ENCODE measurements around the gene SNX20. TPM values are rescaled to one million over a fixed set of nuclear protein-coding genes. Genes with fewer than 3 reads are reported as not detected.

Gene SNX20
- total RNA-seq, 1 donor from 2014 or later = 0.69 TPM

- DNase-seq = no peak
- H3K4me1 ChIP-seq = peaks cover 11% of the 10 kb centered on the region
- no peak for TF ChIP-seq CTCF (IDR thresholded peaks at IDR 0.05; ENCODE audit: borderline replicate concordance)
- no peak overlapping the region for H3K27ac ChIP-seq (replicated peaks)
- no peak overlapping the region for H3K4me3 ChIP-seq
- no peaks in the 10 kb centered on the region for H3K36me3 ChIP-seq
- intact Hi-C loops (cut with micrococcal nuclease) = no loop called here
- peaks cover 10% of the 10 kb centered on the region for H3K27me3 ChIP-seq (ENCODE audit: low read depth)
- no peaks in the 10 kb centered on the region for H3K9me3 ChIP-seq (replicated peaks)
Observed at GRCh38 chr16:50628156-50628802, 52.8 kb downstream of the SNX20 start.

GRCh38 chr16:50627419-50627818 is 53.7 kb downstream of the SNX20 start:
- H3K27ac ChIP-seq (replicated peaks) = no peak overlapping the region
- H3K4me1 ChIP-seq = peaks cover 11% of the 10 kb centered on the region
- no peaks in the 10 kb centered on the region for H3K36me3 ChIP-seq
- peak; percentile 50 for DNase-seq
- no peak overlapping the region for H3K4me3 ChIP-seq
- peak; percentile 61 for TF ChIP-seq CTCF (IDR thresholded peaks at IDR 0.05; ENCODE audit: borderline replicate concordance)
- intact Hi-C loops (cut with micrococcal nuclease) = no loop called here
- H3K9me3 ChIP-seq (replicated peaks) = no peaks in the 10 kb centered on the region
- H3K27me3 ChIP-seq (ENCODE audit: low read depth) = peaks cover 5% of the 10 kb centered on the region

DNA sequence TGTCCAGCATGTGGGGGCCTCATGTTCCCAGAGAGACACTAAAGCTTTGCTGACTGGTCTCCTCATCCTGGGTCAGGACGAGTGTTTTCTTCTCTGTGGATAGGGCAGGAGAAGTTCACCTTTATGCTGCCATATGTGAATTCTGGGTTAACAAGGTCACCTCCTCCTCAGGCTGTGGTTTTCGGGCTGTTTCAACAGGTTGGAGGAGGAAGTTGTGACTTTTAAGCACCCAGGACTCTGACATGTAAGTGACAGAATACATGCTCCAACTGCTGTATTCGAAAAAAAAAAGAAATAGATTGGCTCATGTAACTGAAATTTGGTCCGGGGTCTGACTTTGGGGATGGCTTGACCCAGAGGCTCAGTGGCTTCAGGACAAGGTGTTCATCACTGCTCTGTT is 54.2 kb downstream of the SNX20 start:
- Histone ChIP-seq H3K36me3 (no peaks in the 10 kb centered on the region), H3K27ac (replicated peaks) (no peak overlapping the region)
- no peak for DNase-seq

GRCh38 chr16:50625374-50625773 is 55.7 kb downstream of the SNX20 start:
- no peak for TF ChIP-seq CTCF (IDR thresholded peaks at IDR 0.05; ENCODE audit: borderline replicate concordance)
- Histone ChIP-seq H3K27ac (replicated peaks) (no peak overlapping the region), H3K4me3 (no peak overlapping the region), H3K36me3 (no peaks in the 10 kb centered on the region), H3K27me3 (ENCODE audit: low read depth) (peaks cover 5% of the 10 kb centered on the region), H3K4me1 (peaks cover 11% of the 10 kb centered on the region), H3K9me3 (replicated peaks) (no peaks in the 10 kb centered on the region)
- intact Hi-C loops (cut with micrococcal nuclease) = no loop called here
- DNase-seq = no peak

More for the DNA sequence above, 54.2 kb downstream of the SNX20 start:
- Histone ChIP-seq H3K4me1 (peaks cover 11% of the 10 kb centered on the region), H3K4me3 (no peak overlapping the region), H3K9me3 (replicated peaks) (no peaks in the 10 kb centered on the region), H3K27me3 (ENCODE audit: low read depth) (peaks cover 5% of the 10 kb centered on the region)
- intact Hi-C loops (cut with micrococcal nuclease) = no loop called here
- TF ChIP-seq CTCF (IDR thresholded peaks at IDR 0.05; ENCODE audit: borderline replicate concordance) = no peak

DNA sequence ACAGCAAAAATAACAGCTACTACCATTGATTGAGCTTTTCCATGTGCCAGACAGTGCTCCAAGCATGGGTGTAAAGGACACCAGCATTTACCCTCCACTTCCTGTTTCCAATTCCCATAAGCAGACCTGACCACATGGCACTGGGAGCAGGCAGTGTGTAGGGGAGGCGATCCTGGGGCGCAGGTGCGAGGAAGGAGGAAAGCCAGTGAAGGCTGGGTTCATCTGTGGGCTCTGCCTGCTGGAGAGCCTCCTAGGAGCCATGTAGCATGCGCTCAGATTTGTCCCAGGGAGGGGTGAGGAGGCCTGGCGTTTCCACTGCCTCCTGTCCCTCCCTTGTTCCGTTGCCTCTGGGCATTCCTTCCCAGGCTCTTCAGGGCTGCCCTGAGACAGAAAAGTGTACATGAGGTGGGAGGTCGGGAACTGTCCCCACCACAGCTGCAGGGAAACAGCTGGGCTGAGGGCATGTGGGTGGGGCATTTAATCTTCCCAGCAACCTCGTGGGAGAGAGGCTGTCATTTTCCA is 56.6 kb downstream of the SNX20 start:
- TF ChIP-seq CTCF (IDR thresholded peaks at IDR 0.05; ENCODE audit: borderline replicate concordance) = no peak
- Histone ChIP-seq H3K4me1 (peaks cover 11% of the 10 kb centered on the region), H3K27me3 (ENCODE audit: low read depth) (peaks cover 5% of the 10 kb centered on the region), H3K4me3 (no peak overlapping the region), H3K9me3 (replicated peaks) (no peaks in the 10 kb centered on the region), H3K27ac (replicated peaks) (no peak overlapping the region), H3K36me3 (no peaks in the 10 kb centered on the region)
- intact Hi-C loops (cut with micrococcal nuclease) = no loop called here
- no peak for DNase-seq
